Activated CD4-positive, alpha-beta T cell treated with anti-CD3 and anti-CD28 coated beads, Interleukin-2, amount 10 ng/mL, durations not matched to agents 7 days and 5 days (primary cell): ENCODE data around the gene FRMD6. TPM values are rescaled to one million over a fixed set of nuclear protein-coding genes. Genes with fewer than 3 reads are reported as not detected.

Experiments used
- CTCF ChIA-PET: fragments of 350-600 bp; sonication (Branson Sonifier 250); formaldehyde crosslinking; loops from one replicate; lab custom pipeline; 2021; ENCODE audit warnings: antibody characterized with exemption; lab: Charles Lee
- POLR2A ChIA-PET: fragments of 350-600 bp; sonication (Branson Sonifier 250); formaldehyde crosslinking; loops from one replicate; lab custom pipeline; 2021; ENCODE audit warnings: antibody characterized with exemption; lab: Charles Lee
- DNase-seq: peaks from one replicate; pipeline ENCODE4 v3.0.0-alpha.2; 2020
- H3K27ac Mint-ChIP-seq: one replicate; pipeline ENCODE4 v1.8.0; 2021; ENCODE audit warnings: mild to moderate bottlenecking, moderate library complexity, mixed read lengths
- H3K27me3 Mint-ChIP-seq: one replicate; pipeline ENCODE4 v1.8.0; 2021; ENCODE audit warnings: mixed read lengths
- H3K36me3 Mint-ChIP-seq: one replicate; pipeline ENCODE4 v1.8.0; 2021; ENCODE audit warnings: low read depth, mixed read lengths
- H3K4me1 Mint-ChIP-seq: one replicate; pipeline ENCODE4 v1.8.0; 2021; ENCODE audit warnings: mixed read lengths
- H3K4me3 Mint-ChIP-seq: one replicate; pipeline ENCODE4 v1.8.0; 2021; ENCODE audit warnings: mild to moderate bottlenecking, moderate library complexity, mixed read lengths
- H3K9me3 Mint-ChIP-seq: one replicate; pipeline ENCODE4 v1.8.0; 2021; ENCODE audit warnings: mixed read lengths
- total RNA-seq, 2 experiments: library from RNA; stranded (reverse); gene quantifications; one replicate each; pipeline ENCODE4 v1.2.3, GENCODE V29; 2021

The FRMD6 gene
- total RNA-seq, 2 experiments from 2014 or later: 3.3 to 4.1 TPM

GRCh38 chr14:51780006-51780692 lies 128.4 kb downstream of the FRMD6 start:
- peak; percentile 76 for DNase-seq
- peaks cover 19% of the 10 kb centered on the region for H3K27me3 Mint-ChIP-seq
- POLR2A ChIA-PET: no interaction called here
- no peaks in the 10 kb centered on the region for H3K36me3 Mint-ChIP-seq
- no peak overlapping the region for H3K27ac Mint-ChIP-seq
- CTCF ChIA-PET: interaction anchor here (0.7 to 1.4 kb wide), 6 partner anchors 13 to 685 kb away, joined by 3 to 4 read pairs (median 3); partner anchors contain the start of gene TRIM9
- H3K4me1 Mint-ChIP-seq: peaks cover 10% of the 10 kb centered on the region
- H3K4me3 Mint-ChIP-seq: no peak overlapping the region
- no peaks in the 10 kb centered on the region for H3K9me3 Mint-ChIP-seq

Other genes starting within 250 kb of the FRMD6 start
- gene GNG2, start 208.7 kb downstream of the FRMD6 start, total RNA-seq: 100 to 1,000 TPM; 248 to 260 TPM